Liver (tissue), 9 donors: ENCODE measurements around the gene LIMS3. TPM values are rescaled to one million over a fixed set of nuclear protein-coding genes. Genes with fewer than 3 reads are reported as not detected.
"Not testable (repeated sequence)": the region's sequence is repeated elsewhere in the genome, so short reads cannot be mapped to it uniquely, and the experiment has no call there.

Experiments
- DNase-seq: peaks from one replicate; pipeline ENCODE4 v3.0.0-alpha.2; 2017; ENCODE audit warnings: low spot score
- H3K27ac ChIP-seq, 2 donors: one replicate each; pipeline ENCODE4 v1.7.0; 2013; ENCODE audit warnings: inconsistent platforms in 2 of 2, low read length in 2 of 2, control low read depth in 1 of 2, low read depth in 1 of 2, mild to moderate bottlenecking in 1 of 2
- H3K27me3 ChIP-seq, 4 donors: one replicate each; pipeline versions ENCODE4 v1.6.1 to v1.7.0; 2013; ENCODE audit warnings: low read length in 3 of 4, inconsistent platforms in 1 of 4, mild to moderate bottlenecking in 1 of 4, moderate library complexity in 1 of 4; ENCODE audit not compliant: control insufficient read depth in 4 of 4, insufficient read depth in 4 of 4
- H3K36me3 ChIP-seq, 4 donors: one replicate each; pipeline versions ENCODE4 v1.6.1 to v1.7.0; 2013; ENCODE audit warnings: low read length in 3 of 4, mild to moderate bottlenecking in 3 of 4, low read depth in 1 of 4, moderate library complexity in 1 of 4; ENCODE audit not compliant: control insufficient read depth in 4 of 4, insufficient read depth in 3 of 4
- H3K4me1 ChIP-seq, 4 donors: one replicate each; pipeline versions ENCODE4 v1.6.1 to v1.7.0; 2013; ENCODE audit warnings: low read length in 3 of 4, mild to moderate bottlenecking in 3 of 4, moderate library complexity in 1 of 4; ENCODE audit not compliant: control insufficient read depth in 4 of 4, insufficient read depth in 4 of 4
- H3K4me3 ChIP-seq, 3 donors: one replicate each; pipeline versions ENCODE4 v1.6.1 to v1.7.0; 2013; ENCODE audit warnings: low read length in 3 of 3, control low read depth in 1 of 3, low read depth in 1 of 3, mild to moderate bottlenecking in 1 of 3
- H3K9ac ChIP-seq, 2 donors: one replicate each; pipeline ENCODE4 v1.7.0; 2013; ENCODE audit warnings: low read length in 2 of 2, mild to moderate bottlenecking in 2 of 2, moderate library complexity in 2 of 2, control low read depth in 1 of 2, low read depth in 1 of 2
- H3K9me3 ChIP-seq, 4 donors: one replicate each; pipeline versions ENCODE4 v1.6.1 to v1.7.0; 2013; ENCODE audit warnings: low read length in 3 of 4; ENCODE audit not compliant: control insufficient read depth in 4 of 4
- WGBS: extraction: QIAGEN DNeasy Blood & Tissue Kit; methylation state at CpG from one replicate; pipeline ENCODE4 v1.1.7; 2013; 5-methylcytosine and 5-hydroxymethylcytosine counted together
- polyA plus RNA-seq, 2 donors: library from polyadenylated mRNA; stranded (reverse) in 1 of 2; unstranded in 1 of 2; fragments of 200-250 nt in 1 of 2; fragments of >200 nt in 1 of 2; fragmentation: Nextera tagmentation in 1 of 2; extraction: Ambion mirVana in 1 of 2; gene quantifications; one replicate each; pipeline versions ENCODE4 v1.2.1 to v1.2.3, GENCODE V29; 2013 to 2015
- total RNA-seq, 2 donors: library from RNA; depleted of rRNA; stranded (reverse); fragments of >200 nt; gene quantifications; one replicate each; pipeline ENCODE4 v1.2.3, GENCODE V29; 2014
- donor health status: healthy.
- donor health status: healthy.
- donor health status: healthy.
- donor health status: healthy.
- donor health status: healthy.

LIMS3 gene
- total and polyA plus RNA-seq, 4 donors = 0.03 to 3.7 (median 0.75) TPM; not detected in 1

DNA sequence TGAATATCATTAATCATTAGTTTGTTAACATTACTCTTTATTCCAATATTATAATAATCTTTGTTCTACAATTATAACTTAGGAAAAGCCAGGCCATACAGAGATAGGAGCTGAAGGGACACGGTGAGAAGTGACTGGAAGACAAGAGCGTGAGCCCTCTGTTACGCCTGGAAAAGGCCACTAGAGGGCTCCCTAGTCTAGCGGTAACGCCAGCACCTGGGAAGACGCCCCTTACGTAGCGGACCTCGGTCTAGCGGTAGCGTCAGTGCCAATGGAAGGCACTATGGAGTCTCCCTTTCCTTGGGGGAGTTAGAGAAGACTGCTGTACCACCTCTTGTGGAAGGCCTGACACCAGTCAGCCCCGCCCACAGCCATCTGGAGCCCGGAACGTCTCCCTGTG lies 71.4 kb downstream of the LIMS3 start:
- not testable (repeated sequence) for H3K36me3 ChIP-seq, H3K27ac ChIP-seq, H3K9me3 ChIP-seq, DNase-seq, H3K27me3 ChIP-seq, H3K9ac ChIP-seq, H3K4me1 ChIP-seq, H3K4me3 ChIP-seq
- no CpG with 5 or more reads among the region's 14 CpGs for WGBS

DNA sequence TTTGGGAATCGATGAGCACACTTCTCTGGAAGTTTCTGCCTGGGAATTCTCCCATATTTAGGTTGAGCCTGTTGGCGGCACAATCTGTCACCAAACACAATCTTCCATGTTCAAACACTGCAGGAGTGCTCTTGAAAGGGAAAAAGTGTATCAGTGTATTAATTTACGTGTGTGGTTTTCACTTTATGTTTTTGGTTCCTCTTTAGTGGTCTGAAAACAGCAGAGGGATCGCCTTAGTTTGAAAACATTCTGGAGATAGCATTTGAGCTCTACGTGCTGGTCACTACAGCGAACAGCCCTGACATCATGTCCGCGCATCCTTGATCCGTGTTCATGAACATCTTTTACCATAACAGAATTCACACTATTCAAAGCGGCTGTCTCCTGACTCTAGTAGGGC lies 73.2 kb downstream of the LIMS3 start:
- not testable (repeated sequence) for H3K36me3 ChIP-seq, H3K4me1 ChIP-seq, H3K4me3 ChIP-seq, H3K27me3 ChIP-seq, H3K9me3 ChIP-seq, H3K9ac ChIP-seq, DNase-seq, H3K27ac ChIP-seq
- WGBS = no CpG with 5 or more reads among the region's 10 CpGs

Other genes starting within 250 kb of the LIMS3 start
- 10 to 100 TPM; 10.0 to 35.6 TPM for gene RGPD5, start 104.4 kb upstream of the LIMS3 start, total RNA-seq
- 10 to 100 TPM in 1 of 2 donors, 1 to 10 TPM in 1; 3.1 to 18.8 TPM for gene RGPD5, start 104.4 kb upstream of the LIMS3 start, polyA plus RNA-seq
- 1 to 10 TPM; 2.0 to 4.2 TPM for gene MALL, start 217.1 kb downstream of the LIMS3 start, total RNA-seq
- 1 to 10 TPM; 1.6 to 3.3 TPM for gene MALL, start 217.1 kb downstream of the LIMS3 start, polyA plus RNA-seq